HFF-Myc (cell line): ENCODE data around the gene EIF3K.

ENCODE experiments used
- DNase-seq: peaks from one replicate; pipeline ENCODE4 v3.0.0-alpha.2; 2011; ENCODE audit warnings: low read depth; ENCODE audit errors: extremely low read depth
- H3K4me3 ChIP-seq: replicated peaks from 2 replicates; pipeline ENCODE4 v1.5.1; 2011; ENCODE audit warnings: low read depth, mild to moderate bottlenecking, control low read depth, low read length
- TF ChIP-seq, protein P1 (sequence below): IDR thresholded peaks from 2 replicates; pipeline ENCODE4 v1.5.1; 2012; ENCODE audit warnings: mild to moderate bottlenecking, low read depth, low read length, control low read depth; ENCODE audit errors: missing control alignments

EIF3K gene

DNA sequence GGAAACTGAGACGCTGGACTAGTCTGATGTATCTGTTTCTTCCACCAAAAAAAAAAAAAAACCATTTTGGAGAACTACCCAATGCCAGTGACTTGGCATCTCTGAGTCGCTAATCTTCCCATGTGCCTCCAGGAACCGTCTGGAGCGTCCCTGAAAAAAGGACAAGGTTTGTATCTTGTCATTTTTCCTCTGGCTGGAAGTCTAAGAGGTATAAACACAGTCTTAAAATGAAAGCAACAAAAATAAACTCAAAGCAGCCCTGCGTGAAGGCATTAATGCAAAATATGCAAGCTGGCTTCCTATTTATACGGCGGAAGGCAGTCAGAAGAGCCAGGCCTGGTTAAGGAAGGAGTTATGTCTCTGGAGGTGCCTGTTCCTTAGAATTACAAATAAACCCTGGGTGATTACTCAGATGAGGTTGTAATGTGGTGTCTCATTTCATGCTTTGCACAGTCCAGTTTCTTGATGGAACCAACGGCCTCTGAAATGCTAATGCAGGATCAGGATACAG lies 48.7 kb downstream of the EIF3K start:
- no peak overlapping the region for H3K4me3 ChIP-seq
- TF ChIP-seq, protein P1, sequence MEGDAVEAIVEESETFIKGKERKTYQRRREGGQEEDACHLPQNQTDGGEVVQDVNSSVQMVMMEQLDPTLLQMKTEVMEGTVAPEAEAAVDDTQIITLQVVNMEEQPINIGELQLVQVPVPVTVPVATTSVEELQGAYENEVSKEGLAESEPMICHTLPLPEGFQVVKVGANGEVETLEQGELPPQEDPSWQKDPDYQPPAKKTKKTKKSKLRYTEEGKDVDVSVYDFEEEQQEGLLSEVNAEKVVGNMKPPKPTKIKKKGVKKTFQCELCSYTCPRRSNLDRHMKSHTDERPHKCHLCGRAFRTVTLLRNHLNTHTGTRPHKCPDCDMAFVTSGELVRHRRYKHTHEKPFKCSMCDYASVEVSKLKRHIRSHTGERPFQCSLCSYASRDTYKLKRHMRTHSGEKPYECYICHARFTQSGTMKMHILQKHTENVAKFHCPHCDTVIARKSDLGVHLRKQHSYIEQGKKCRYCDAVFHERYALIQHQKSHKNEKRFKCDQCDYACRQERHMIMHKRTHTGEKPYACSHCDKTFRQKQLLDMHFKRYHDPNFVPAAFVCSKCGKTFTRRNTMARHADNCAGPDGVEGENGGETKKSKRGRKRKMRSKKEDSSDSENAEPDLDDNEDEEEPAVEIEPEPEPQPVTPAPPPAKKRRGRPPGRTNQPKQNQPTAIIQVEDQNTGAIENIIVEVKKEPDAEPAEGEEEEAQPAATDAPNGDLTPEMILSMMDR, result no peak
- no peak for DNase-seq

DNA sequence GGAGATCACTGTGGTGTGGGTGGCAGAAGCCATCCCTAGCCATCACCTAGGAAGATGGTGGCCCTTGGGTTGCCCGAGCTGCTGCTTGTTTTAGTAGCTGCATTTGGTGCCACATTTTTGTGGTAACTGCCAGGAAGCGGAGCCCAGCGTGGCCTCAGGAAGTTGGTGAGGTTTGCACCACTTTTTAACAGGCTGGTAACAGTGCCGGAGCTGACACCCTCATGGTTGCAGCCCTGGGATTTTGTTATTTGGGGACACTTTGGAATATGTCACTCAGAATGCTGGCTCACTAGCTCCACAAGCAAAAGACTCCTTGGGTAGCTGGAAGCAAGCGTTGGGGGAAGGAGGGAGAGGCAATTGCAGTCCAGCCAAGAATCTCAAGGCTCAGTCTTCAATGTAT lies 50.6 kb downstream of the EIF3K start:
- DNase-seq, result no peak
- H3K4me3 ChIP-seq, result no peak overlapping the region
- TF ChIP-seq, protein P1, result no peak

DNA sequence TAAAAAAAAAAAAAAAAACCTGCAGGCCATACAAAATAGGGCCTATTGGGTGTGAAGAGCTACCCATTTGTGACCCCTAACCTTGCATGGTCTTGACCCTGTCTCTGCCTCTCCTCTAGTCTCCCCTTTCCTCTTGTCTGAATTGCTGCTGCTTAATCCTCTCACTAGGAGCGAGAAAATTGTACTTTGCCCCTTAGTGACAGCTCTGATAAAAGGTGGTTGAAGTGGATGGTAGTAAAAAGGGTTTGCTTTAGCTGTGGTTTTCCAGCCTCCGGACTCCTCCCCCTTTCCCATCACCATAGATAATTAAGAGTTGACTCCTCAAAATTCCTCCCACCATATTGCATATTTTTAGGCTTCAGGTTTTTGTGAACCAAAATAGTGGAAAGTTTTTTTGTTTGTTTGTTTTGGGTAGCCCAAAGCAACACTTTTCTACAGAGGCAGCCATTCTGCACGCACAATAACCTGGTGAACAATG lies 52.0 kb downstream of the EIF3K start:
- TF ChIP-seq, protein P1, result no peak

DNA sequence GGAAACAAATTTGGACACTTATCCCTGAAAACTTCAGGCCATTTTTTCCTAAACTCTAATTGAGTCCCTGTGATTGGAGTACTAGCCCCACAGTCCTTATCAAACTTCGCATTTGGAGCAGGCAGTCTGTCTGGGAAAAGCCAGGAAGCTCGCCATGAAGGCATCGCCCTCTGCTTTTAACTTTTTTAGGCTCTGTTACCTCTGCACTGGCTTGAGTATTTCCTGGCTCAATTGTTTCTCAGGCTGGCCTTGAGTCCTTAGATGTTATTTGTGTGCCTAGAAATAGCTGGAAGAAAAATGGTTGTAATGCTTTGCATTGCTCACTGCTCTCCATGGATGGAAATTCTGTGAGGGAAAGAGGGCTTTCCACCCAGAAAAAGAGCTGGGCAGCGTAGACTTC lies 52.7 kb downstream of the EIF3K start:
- no peak overlapping the region for H3K4me3 ChIP-seq
- no peak for DNase-seq
- TF ChIP-seq, protein P1, result no peak

More for the DNA sequence above, 52.0 kb downstream of the EIF3K start:
- no peak overlapping the region for H3K4me3 ChIP-seq
- no peak for DNase-seq

DNA sequence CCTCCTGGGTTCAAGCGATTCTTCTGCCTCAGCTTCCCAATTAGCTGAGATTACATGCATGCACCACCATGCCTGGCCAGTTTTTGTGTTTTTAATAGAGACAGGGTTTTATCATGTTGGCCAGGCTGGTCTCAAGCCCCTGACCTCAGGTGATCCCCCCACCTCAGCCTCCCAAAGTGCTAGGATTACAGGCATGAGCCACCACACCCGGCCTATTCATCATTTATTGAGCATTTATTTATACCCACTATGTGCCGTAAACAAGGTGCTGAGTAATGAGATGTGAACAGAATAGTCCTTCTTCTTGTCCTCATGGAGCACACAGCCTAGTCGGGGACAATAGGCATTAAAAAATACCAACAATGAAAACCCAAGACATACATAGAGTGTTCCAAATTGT lies 54.0 kb downstream of the EIF3K start:
- no peak for DNase-seq
- TF ChIP-seq, protein P1, result no peak
- no peak overlapping the region for H3K4me3 ChIP-seq

DNA sequence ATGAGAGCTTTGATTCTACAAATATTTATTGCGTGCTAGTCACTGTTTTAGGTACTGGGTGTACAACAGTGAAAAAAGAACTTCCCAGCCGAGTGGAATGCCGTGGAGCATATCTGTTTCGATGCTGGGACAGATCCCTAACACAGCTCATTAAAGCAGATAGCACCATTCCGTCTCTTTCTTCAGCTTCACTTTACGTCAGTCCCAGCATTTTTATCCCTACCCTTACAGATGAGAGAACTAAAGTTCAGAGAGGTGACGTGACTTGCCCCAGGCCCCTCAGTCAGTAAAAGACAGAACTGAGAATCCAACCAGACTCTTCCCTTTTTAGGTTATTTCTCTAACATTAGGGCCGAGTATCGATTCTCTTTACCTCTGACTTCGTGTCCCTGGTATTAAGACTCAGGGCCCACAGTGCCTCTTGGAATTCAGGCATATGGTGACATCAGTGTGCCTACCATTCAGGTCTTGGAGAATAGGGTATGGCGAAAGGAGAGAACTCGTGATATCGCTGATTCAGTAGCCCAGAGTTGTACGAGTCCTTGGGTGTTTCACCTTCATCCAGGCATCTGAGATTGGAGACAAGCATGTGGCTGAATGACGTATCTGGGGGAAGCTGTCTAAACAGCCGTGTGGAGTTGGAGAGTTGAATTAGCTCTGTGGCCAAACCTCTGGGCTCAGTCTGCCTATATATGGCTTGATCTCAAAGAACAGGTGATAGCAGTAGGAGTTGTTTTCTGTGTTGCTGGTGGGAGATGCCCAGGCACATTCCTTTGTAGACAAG lies 55.6 kb downstream of the EIF3K start:
- no peak overlapping the region for H3K4me3 ChIP-seq
- DNase-seq, result no peak
- TF ChIP-seq, protein P1, result no peak
